HCT116 (cell line): ENCODE measurements around the gene HOXC12. TPM values are rescaled to one million over a fixed set of nuclear protein-coding genes. Genes with fewer than 3 reads are reported as not detected.

Experiments
- ATAC-seq: fragments of 200-7000 bp; cut with Tn5 transposase; 2 replicates; pipeline ENCODE4 v1.9.1; 2020; ENCODE audit warnings: mild to moderate bottlenecking, moderate library complexity
- BruUV-seq: library from RNA; stranded (reverse); fragments of 400-500 nt; replicated peaks from 2 replicates; lab custom pipeline; 2021; lab: Mats Ljungman, UMichigan
- CTCF ChIA-PET: fragments of 300-600 bp; sonication (Branson Sonifier 250); formaldehyde crosslinking; loops from one replicate; lab custom pipeline; 2021; ENCODE audit warnings: antibody characterized with exemption; lab: Charles Lee
- POLR2A ChIA-PET: fragments of 300-600, 350-600 bp; sonication (Branson Sonifier 250); formaldehyde crosslinking; loops from one replicate; lab custom pipeline; 2021; ENCODE audit warnings: antibody characterized with exemption; lab: Charles Lee
- RAD21 ChIA-PET, 2 experiments: fragments of 300-600 bp; sonication (Branson Sonifier 250); formaldehyde crosslinking; loops; one replicate each; lab custom pipeline; 2023; ENCODE audit warnings: low total read pairs in 2 of 2; ENCODE audit not compliant: uncharacterized antibody in 2 of 2, unreplicated experiment in 2 of 2, low non-redundant PET in 1 of 2; lab: Charles Lee
- DNase-seq: peaks from one replicate; pipeline ENCODE4 v3.0.0-alpha.2; 2010; ENCODE audit warnings: low read depth, low spot score
- H2AFZ ChIP-seq: fragments of 200-600 bp; shearing (Covaris generic), sonication (generic); 2 replicates; pipeline ENCODE4 v1.6.1; 2017; ENCODE audit warnings: low read depth, mixed run types, mixed read lengths, antibody characterized with exemption, low read length; ENCODE audit not compliant: poor library complexity, severe bottlenecking
- H3K27ac ChIP-seq: 2 replicates; pipeline ENCODE4 v1.5.1; 2012; ENCODE audit warnings: low read depth, low read length
- H3K27me3 ChIP-seq: fragments of 200-600 bp; sonication (generic); 2 replicates; pipeline ENCODE4 v1.6.1; 2016; ENCODE audit warnings: mixed run types, low read length, mixed read lengths; ENCODE audit not compliant: insufficient read depth
- H3K36me3 ChIP-seq, 2 experiments: fragments of 200-500 bp in 1 of 2; fragments of 200-600 bp in 1 of 2; sonication (Bioruptor generic) in 1 of 2; sonication (generic) in 1 of 2; 2 replicates each; pipeline versions ENCODE4 v1.5.1 to v1.6.1; 2014 to 2016; ENCODE audit warnings: low read length in 2 of 2, inconsistent platforms in 1 of 2, mixed read lengths in 1 of 2, mixed run types in 1 of 2; ENCODE audit not compliant: insufficient read depth in 2 of 2, control insufficient read depth in 1 of 2
- H3K4me1 ChIP-seq, 2 experiments: fragments of 200-600 bp in 1 of 2; sonication (generic) in 1 of 2; 2 replicates each; pipeline versions ENCODE4 v1.5.1 to v1.6.1; 2012 to 2017; ENCODE audit warnings: low read length in 2 of 2, inconsistent platforms in 1 of 2, mild to moderate bottlenecking in 1 of 2, mixed read lengths in 1 of 2, mixed run types in 1 of 2, moderate library complexity in 1 of 2; ENCODE audit not compliant: insufficient read depth in 2 of 2, control insufficient read depth in 1 of 2
- H3K4me2 ChIP-seq: fragments of 200-600 bp; sonication (generic); 2 replicates; pipeline ENCODE4 v1.6.1; 2017; ENCODE audit warnings: mixed run types, low read length, mixed read lengths
- H3K4me3 ChIP-seq, 2 experiments: fragments of 200-600 bp in 1 of 2; sonication (generic) in 1 of 2; replicated peaks in 1 of 2; 2 replicates each; pipeline ENCODE4 v1.5.1; 2011 to 2016; ENCODE audit warnings: low read length in 2 of 2, control low read depth in 1 of 2, low read depth in 1 of 2, mild to moderate bottlenecking in 1 of 2, mixed read lengths in 1 of 2, mixed run types in 1 of 2
- H3K79me2 ChIP-seq: fragments of 200-600 bp; sonication (generic); 2 replicates; pipeline ENCODE4 v1.6.1; 2017; ENCODE audit warnings: mild to moderate bottlenecking, mixed run types, low read length, moderate library complexity, mixed read lengths; ENCODE audit not compliant: insufficient read depth
- H3K9ac ChIP-seq: fragments of 200-600 bp; sonication (generic); 2 replicates; pipeline ENCODE4 v1.6.1; 2016; ENCODE audit warnings: low read length, mixed read lengths
- H3K9me2 ChIP-seq: fragments of 200-600 bp; sonication (generic), shearing (Covaris generic); 2 replicates; pipeline ENCODE4 v1.6.1; 2017; ENCODE audit warnings: mixed run types, mild to moderate bottlenecking, moderate library complexity; ENCODE audit not compliant: insufficient read depth
- H3K9me3 ChIP-seq, 2 experiments: fragments of 200-500 bp in 1 of 2; fragments of 200-600 bp in 1 of 2; sonication (Bioruptor generic) in 1 of 2; sonication (generic) in 1 of 2; 2 replicates each; pipeline ENCODE4 v1.6.1; 2014 to 2017; ENCODE audit warnings: low read length in 2 of 2, mixed read lengths in 2 of 2, inconsistent platforms in 1 of 2, low read depth in 1 of 2, mild to moderate bottlenecking in 1 of 2, mixed run types in 1 of 2, moderate library complexity in 1 of 2; ENCODE audit not compliant: control insufficient read depth in 1 of 2, insufficient read depth in 1 of 2
- H4K20me1 ChIP-seq: fragments of 200-600 bp; sonication (generic), shearing (Covaris generic); 2 replicates; pipeline ENCODE4 v1.6.1; 2017; ENCODE audit warnings: mixed run types, mild to moderate bottlenecking, moderate library complexity; ENCODE audit not compliant: insufficient read depth
- EZH2 ChIP-seq: fragments of 200-600 bp; sonication (generic); IDR thresholded peaks from 2 replicates; pipeline ENCODE4 v1.6.1; 2017; ENCODE audit warnings: antibody characterized with exemption, mixed run types
- JUND ChIP-seq: IDR thresholded peaks from 2 replicates; pipeline ENCODE4 v1.6.1; 2012
- POLR2AphosphoS5 ChIP-seq: IDR thresholded peaks from 2 replicates; pipeline ENCODE4 v1.6.1; 2011; ENCODE audit warnings: mild to moderate bottlenecking, low read depth, low read length, moderate library complexity
- RAD21 ChIP-seq: IDR thresholded peaks from 2 replicates; pipeline ENCODE4 v1.6.1; 2012; ENCODE audit warnings: low read depth, mild to moderate bottlenecking
- SP1 ChIP-seq: IDR thresholded peaks from 2 replicates; pipeline ENCODE4 v1.6.1; 2012; ENCODE audit warnings: low read depth
- SRF ChIP-seq: IDR thresholded peaks from 2 replicates; pipeline ENCODE4 v1.6.1; 2012; ENCODE audit warnings: low read depth
- TCF7L2 ChIP-seq: IDR thresholded peaks from 2 replicates; pipeline ENCODE4 v1.7.0; 2011; ENCODE audit warnings: borderline replicate concordance, inconsistent platforms; ENCODE audit not compliant: insufficient read depth, insufficient read length; ENCODE audit errors: extremely low read depth
- ZFX ChIP-seq: fragments of 450-650 bp; IDR thresholded peaks from 2 replicates; pipeline ENCODE4 v1.6.1; 2017
- ZNF274 ChIP-seq: fragments of 200-500 bp; sonication (Bioruptor generic); IDR thresholded peaks from 2 replicates; pipeline ENCODE4 v1.6.1; 2014; ENCODE audit warnings: mild to moderate bottlenecking, low read depth, low read length, inconsistent platforms
- intact Hi-C: fragments of 100-400 bp; cut with micrococcal nuclease; formaldehyde crosslinking; loops from 2 replicates; pipeline ENCODE4 v1.10.0; 2022
- total RNA-seq: library from RNA; stranded (reverse); gene quantifications from one replicate; pipeline ENCODE4 v1.2.1, GENCODE V29; 2021; ENCODE audit not compliant: unreplicated experiment
- TF ChIP-seq, protein P1 (sequence below): IDR thresholded peaks from 2 replicates; pipeline ENCODE4 v1.6.1; 2012; ENCODE audit warnings: low read depth
- TF ChIP-seq, protein P2 (sequence below): IDR thresholded peaks from 2 replicates; pipeline ENCODE4 v1.6.1; 2012
- TF ChIP-seq, protein P3 (sequence below): IDR thresholded peaks from 2 replicates; pipeline ENCODE4 v1.6.1; 2011; ENCODE audit warnings: mild to moderate bottlenecking, low read length, moderate library complexity; ENCODE audit not compliant: insufficient replicate concordance; ENCODE audit errors: extremely low read depth

HOXC12 gene
- total RNA-seq, 1 experiment from 2014 or later, result not detected

DNA sequence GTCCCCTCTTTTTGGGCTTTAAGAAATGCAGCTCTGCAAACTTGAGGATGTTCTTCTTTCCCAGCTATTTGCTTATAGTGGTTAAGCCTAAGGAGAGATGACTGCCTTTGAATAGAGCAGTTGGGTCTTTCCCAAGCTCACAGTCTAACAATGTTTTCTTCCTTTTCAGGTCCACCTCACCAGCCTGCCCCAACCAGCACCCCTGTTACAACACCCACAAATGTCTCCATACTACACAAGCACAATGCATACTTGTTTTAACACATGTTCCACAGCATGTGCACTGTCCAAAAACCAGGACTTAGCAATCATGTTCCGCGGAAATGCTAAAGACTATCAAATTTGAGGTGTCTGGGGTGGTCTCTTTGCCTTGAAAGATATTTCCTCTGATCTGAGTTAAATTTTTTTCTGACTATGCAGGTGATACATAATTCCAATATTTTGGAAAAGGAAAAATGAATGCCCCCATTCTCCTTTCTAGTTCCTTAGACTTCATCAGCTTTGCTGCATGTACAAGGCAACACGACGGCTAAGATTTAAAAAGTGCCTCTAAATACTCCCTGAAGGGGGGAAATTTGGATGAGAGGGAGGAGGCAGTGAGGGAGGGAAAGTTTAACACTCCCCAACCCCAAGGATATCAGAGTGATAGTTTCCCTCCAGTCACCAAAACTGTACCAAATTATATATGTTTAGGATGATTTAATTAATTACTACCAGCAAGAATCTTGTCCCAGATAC lies 22.7 kb upstream of the HOXC12 start:
- H3K9me3 ChIP-seq, result no peaks in the 10 kb centered on the region
- RAD21 ChIA-PET, result no interaction called here
- CTCF ChIA-PET, result no interaction called here
- H3K27me3 ChIP-seq, result peaks cover 38% of the 10 kb centered on the region
- no peaks in the 10 kb centered on the region for H3K4me1 ChIP-seq
- ATAC-seq, result no peak
- no TSS peak for BruUV-seq
- DNase-seq, result no peak
- intact Hi-C loops, result no loop called here
- no peaks in the 10 kb centered on the region for H3K79me2 ChIP-seq
- no peak overlapping the region for H3K4me2 ChIP-seq
- POLR2A ChIA-PET, result no interaction called here
- H3K4me3 ChIP-seq, result no peak overlapping the region
- H2AFZ ChIP-seq, result no peak overlapping the region
- no peaks in the 10 kb centered on the region for H3K36me3 ChIP-seq
- H3K27ac ChIP-seq, result no peak overlapping the region
- H4K20me1 ChIP-seq, result no peaks in the 10 kb centered on the region
- H3K9ac ChIP-seq, result no peak overlapping the region
- no peaks in the 10 kb centered on the region for H3K9me2 ChIP-seq
- TF ChIP-seq RAD21 (no peak), ZFX (no peak), TCF7L2 (no peak), EZH2 (no peak)
- TF ChIP-seq, protein P1, sequence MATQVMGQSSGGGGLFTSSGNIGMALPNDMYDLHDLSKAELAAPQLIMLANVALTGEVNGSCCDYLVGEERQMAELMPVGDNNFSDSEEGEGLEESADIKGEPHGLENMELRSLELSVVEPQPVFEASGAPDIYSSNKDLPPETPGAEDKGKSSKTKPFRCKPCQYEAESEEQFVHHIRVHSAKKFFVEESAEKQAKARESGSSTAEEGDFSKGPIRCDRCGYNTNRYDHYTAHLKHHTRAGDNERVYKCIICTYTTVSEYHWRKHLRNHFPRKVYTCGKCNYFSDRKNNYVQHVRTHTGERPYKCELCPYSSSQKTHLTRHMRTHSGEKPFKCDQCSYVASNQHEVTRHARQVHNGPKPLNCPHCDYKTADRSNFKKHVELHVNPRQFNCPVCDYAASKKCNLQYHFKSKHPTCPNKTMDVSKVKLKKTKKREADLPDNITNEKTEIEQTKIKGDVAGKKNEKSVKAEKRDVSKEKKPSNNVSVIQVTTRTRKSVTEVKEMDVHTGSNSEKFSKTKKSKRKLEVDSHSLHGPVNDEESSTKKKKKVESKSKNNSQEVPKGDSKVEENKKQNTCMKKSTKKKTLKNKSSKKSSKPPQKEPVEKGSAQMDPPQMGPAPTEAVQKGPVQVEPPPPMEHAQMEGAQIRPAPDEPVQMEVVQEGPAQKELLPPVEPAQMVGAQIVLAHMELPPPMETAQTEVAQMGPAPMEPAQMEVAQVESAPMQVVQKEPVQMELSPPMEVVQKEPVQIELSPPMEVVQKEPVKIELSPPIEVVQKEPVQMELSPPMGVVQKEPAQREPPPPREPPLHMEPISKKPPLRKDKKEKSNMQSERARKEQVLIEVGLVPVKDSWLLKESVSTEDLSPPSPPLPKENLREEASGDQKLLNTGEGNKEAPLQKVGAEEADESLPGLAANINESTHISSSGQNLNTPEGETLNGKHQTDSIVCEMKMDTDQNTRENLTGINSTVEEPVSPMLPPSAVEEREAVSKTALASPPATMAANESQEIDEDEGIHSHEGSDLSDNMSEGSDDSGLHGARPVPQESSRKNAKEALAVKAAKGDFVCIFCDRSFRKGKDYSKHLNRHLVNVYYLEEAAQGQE, result no peak

DNA sequence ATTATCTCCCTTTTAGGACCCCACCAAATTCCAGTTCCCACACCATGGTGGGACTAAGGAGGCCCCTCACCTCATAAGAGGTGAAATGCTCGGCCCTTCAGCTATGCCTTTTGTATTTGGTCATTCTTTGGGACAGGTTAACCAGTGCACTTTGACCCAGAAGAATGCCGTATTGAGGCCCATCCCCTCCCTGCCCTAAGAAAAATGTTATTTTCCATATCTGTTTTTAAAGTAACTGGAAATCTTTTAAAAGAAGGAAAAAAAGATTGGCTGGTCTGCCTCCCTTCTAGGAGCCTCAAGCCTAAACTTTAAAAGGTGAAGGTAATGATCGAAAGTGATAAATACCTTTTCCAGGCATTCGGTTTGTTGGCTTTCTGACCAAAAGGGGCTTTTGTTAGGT lies 21.8 kb upstream of the HOXC12 start:
- POLR2A ChIA-PET, result no interaction called here
- Histone ChIP-seq H3K4me2 (no peak overlapping the region), H3K9me3 (no peaks in the 10 kb centered on the region), H3K4me3 (no peak overlapping the region), H2AFZ (no peak overlapping the region), H3K9me2 (no peaks in the 10 kb centered on the region), H3K36me3 (no peaks in the 10 kb centered on the region), H3K27ac (no peak overlapping the region), H3K4me1 (peaks cover 2% of the 10 kb centered on the region in 2 experiments; a peak in 3 of 4 replicates), H3K79me2 (no peaks in the 10 kb centered on the region), H3K27me3 (peaks cover 37% of the 10 kb centered on the region), H3K9ac (no peak overlapping the region), H4K20me1 (no peaks in the 10 kb centered on the region)
- DNase-seq, result no peak
- intact Hi-C loops, result no loop called here
- CTCF ChIA-PET, result no interaction called here
- no peak for ATAC-seq
- RAD21 ChIA-PET, result no interaction called here
- no TSS peak for BruUV-seq
- TF ChIP-seq ZNF274 (no peak), SP1 (no peak), ZFX (no peak), SRF (no peak), POLR2AphosphoS5 (no peak), JUND (no peak)
- TF ChIP-seq, protein P2, sequence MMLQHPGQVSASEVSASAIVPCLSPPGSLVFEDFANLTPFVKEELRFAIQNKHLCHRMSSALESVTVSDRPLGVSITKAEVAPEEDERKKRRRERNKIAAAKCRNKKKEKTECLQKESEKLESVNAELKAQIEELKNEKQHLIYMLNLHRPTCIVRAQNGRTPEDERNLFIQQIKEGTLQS, result no peak
- TF ChIP-seq, protein P3, sequence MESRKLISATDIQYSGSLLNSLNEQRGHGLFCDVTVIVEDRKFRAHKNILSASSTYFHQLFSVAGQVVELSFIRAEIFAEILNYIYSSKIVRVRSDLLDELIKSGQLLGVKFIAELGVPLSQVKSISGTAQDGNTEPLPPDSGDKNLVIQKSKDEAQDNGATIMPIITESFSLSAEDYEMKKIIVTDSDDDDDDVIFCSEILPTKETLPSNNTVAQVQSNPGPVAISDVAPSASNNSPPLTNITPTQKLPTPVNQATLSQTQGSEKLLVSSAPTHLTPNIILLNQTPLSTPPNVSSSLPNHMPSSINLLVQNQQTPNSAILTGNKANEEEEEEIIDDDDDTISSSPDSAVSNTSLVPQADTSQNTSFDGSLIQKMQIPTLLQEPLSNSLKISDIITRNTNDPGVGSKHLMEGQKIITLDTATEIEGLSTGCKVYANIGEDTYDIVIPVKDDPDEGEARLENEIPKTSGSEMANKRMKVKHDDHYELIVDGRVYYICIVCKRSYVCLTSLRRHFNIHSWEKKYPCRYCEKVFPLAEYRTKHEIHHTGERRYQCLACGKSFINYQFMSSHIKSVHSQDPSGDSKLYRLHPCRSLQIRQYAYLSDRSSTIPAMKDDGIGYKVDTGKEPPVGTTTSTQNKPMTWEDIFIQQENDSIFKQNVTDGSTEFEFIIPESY, result no peak
